Measurements from ENCODE around the gene PYGL.

Gene PYGL

GRCh38 chr14:50954811-50955372 lies 10.6 kb upstream of the PYGL start:
- no peaks in the 10 kb centered on the region for H3K9me3 ChIP-seq (ENCODE audit: control extremely low read depth in 1 of 5, control insufficient read depth in 4 of 5, insufficient read depth in 2 of 5, low read depth in 1 of 5, low read length in 4 of 5)
- H3K27me3 ChIP-seq (replicated peaks in 2 of 5; ENCODE audit: control insufficient read depth in 4 of 5, insufficient read depth in 5 of 5, low read length in 4 of 5), result no peaks in the 10 kb centered on the region
- CTCF ChIA-PET, result interaction anchor here (0.8 to 4.8 kb wide), 7 partner anchors 9 to 263 kb away, joined by 3 to 20 read pairs (median 4); partner anchors contain the start of gene PYGL
- POLR2A ChIA-PET, result no interaction called here
- no CpG with 5 or more reads among the region's 1 CpG for WGBS (ENCODE audit: insufficient coverage)
- peak; percentile 49 to 71 (median 67) for DNase-seq
- H3K36me3 ChIP-seq (ENCODE audit: control insufficient read depth in 4 of 4, insufficient read depth in 4 of 4, low read length in 3 of 4), result no peaks in the 10 kb centered on the region
- no peak overlapping the region for H3K4me3 ChIP-seq (ENCODE audit: control insufficient read depth in 1 of 7, extremely low read depth in 1 of 7, insufficient read depth in 4 of 7, low read depth in 2 of 7, low read length in 6 of 7)
- peaks cover 0 to 10% (median 4%) of the 10 kb centered on the region in 4 experiments for H3K4me1 ChIP-seq (ENCODE audit: control extremely low read depth in 1 of 4, control insufficient read depth in 4 of 4, insufficient read depth in 4 of 4, low read length in 3 of 4)
- H3K27ac ChIP-seq (ENCODE audit: insufficient read depth in 1 of 2, low read depth in 1 of 2, low read length in 2 of 2, poor library complexity in 1 of 2, severe bottlenecking in 2 of 2), result no peak overlapping the region

- ChIA-PET CTCF (interaction anchor here (0.6 to 4.8 kb wide), 5 partner anchors 9 to 269 kb away, joined by 3 to 20 read pairs (median 5); partner anchors contain the start of gene PYGL), POLR2A (no interaction called here)
- Histone ChIP-seq H3K9me3 (ENCODE audit: control extremely low read depth in 1 of 5, control insufficient read depth in 4 of 5, insufficient read depth in 2 of 5, low read depth in 1 of 5, low read length in 4 of 5) (no peaks in the 10 kb centered on the region), H3K27me3 (replicated peaks in 2 of 5; ENCODE audit: control insufficient read depth in 4 of 5, insufficient read depth in 5 of 5, low read length in 4 of 5) (no peaks in the 10 kb centered on the region), H3K27ac (ENCODE audit: insufficient read depth in 1 of 2, low read depth in 1 of 2, low read length in 2 of 2, poor library complexity in 1 of 2, severe bottlenecking in 2 of 2) (no peak overlapping the region), H3K4me3 (ENCODE audit: control insufficient read depth in 1 of 7, extremely low read depth in 1 of 7, insufficient read depth in 4 of 7, low read depth in 2 of 7, low read length in 6 of 7) (no peak overlapping the region), H3K4me1 (ENCODE audit: control extremely low read depth in 1 of 4, control insufficient read depth in 4 of 4, insufficient read depth in 4 of 4, low read length in 3 of 4) (peaks cover 0 to 10% (median 4%) of the 10 kb centered on the region in 4 experiments), H3K36me3 (ENCODE audit: control insufficient read depth in 4 of 4, insufficient read depth in 4 of 4, low read length in 3 of 4) (no peaks in the 10 kb centered on the region)
- 100% methylated on average over 1 of the region's 1 CpG for WGBS (ENCODE audit: insufficient coverage)
- DNase-seq, result no peak
Observed at GRCh38 chr14:50953502-50953901, 9.2 kb upstream of the PYGL start.

- Histone ChIP-seq H3K4me3 (ENCODE audit: control insufficient read depth in 1 of 7, extremely low read depth in 1 of 7, insufficient read depth in 4 of 7, low read depth in 2 of 7, low read length in 6 of 7) (no peak overlapping the region), H3K36me3 (ENCODE audit: control insufficient read depth in 4 of 4, insufficient read depth in 4 of 4, low read length in 3 of 4) (peaks cover 0 to 2% (median 0%) of the 10 kb centered on the region in 4 experiments), H3K27me3 (replicated peaks in 2 of 5; ENCODE audit: control insufficient read depth in 4 of 5, insufficient read depth in 5 of 5, low read length in 4 of 5) (no peaks in the 10 kb centered on the region), H3K27ac (ENCODE audit: insufficient read depth in 1 of 2, low read depth in 1 of 2, low read length in 2 of 2, poor library complexity in 1 of 2, severe bottlenecking in 2 of 2) (no peak overlapping the region), H3K9me3 (ENCODE audit: control extremely low read depth in 1 of 5, control insufficient read depth in 4 of 5, insufficient read depth in 2 of 5, low read depth in 1 of 5, low read length in 4 of 5) (no peaks in the 10 kb centered on the region), H3K4me1 (ENCODE audit: control extremely low read depth in 1 of 4, control insufficient read depth in 4 of 4, insufficient read depth in 4 of 4, low read length in 3 of 4) (peaks cover 0 to 7% (median 4%) of the 10 kb centered on the region in 4 experiments)
- POLR2A ChIA-PET, result no interaction called here
- no peak for DNase-seq
- CTCF ChIA-PET, result no interaction called here
- 100% methylated on average over 4 of the region's 6 CpGs for WGBS (ENCODE audit: insufficient coverage)
Observed at GRCh38 chr14:50951032-50951431, 6.7 kb upstream of the PYGL start.

- H3K27ac ChIP-seq (ENCODE audit: insufficient read depth in 1 of 2, low read depth in 1 of 2, low read length in 2 of 2, poor library complexity in 1 of 2, severe bottlenecking in 2 of 2), result no peak overlapping the region
- WGBS (ENCODE audit: insufficient coverage), result 100% methylated on average over 1 of the region's 2 CpGs
- CTCF ChIA-PET, result interaction anchor here (0.6 to 2.0 kb wide), 4 partner anchors 13 to 270 kb away, joined by 3 to 5 read pairs (median 3); no protein-coding TSS in a partner anchor
- no peaks in the 10 kb centered on the region for H3K27me3 ChIP-seq (replicated peaks in 2 of 5; ENCODE audit: control insufficient read depth in 4 of 5, insufficient read depth in 5 of 5, low read length in 4 of 5)
- no peaks in the 10 kb centered on the region for H3K9me3 ChIP-seq (ENCODE audit: control extremely low read depth in 1 of 5, control insufficient read depth in 4 of 5, insufficient read depth in 2 of 5, low read depth in 1 of 5, low read length in 4 of 5)
- H3K4me3 ChIP-seq (ENCODE audit: control insufficient read depth in 1 of 7, extremely low read depth in 1 of 7, insufficient read depth in 4 of 7, low read depth in 2 of 7, low read length in 6 of 7), result no peak overlapping the region
- H3K36me3 ChIP-seq (ENCODE audit: control insufficient read depth in 4 of 4, insufficient read depth in 4 of 4, low read length in 3 of 4), result peaks cover 0 to 2% (median 0%) of the 10 kb centered on the region in 4 experiments
- peaks cover 0 to 19% (median 13%) of the 10 kb centered on the region in 4 experiments for H3K4me1 ChIP-seq (ENCODE audit: control extremely low read depth in 1 of 4, control insufficient read depth in 4 of 4, insufficient read depth in 4 of 4, low read length in 3 of 4)
- POLR2A ChIA-PET, result no interaction called here
- no peak for DNase-seq
Observed at GRCh38 chr14:50948205-50948604, 3.9 kb upstream of the PYGL start.

GRCh38 chr14:50947446-50947845 lies 3.2 kb upstream of the PYGL start:
- POLR2A ChIA-PET, result no interaction called here
- Histone ChIP-seq H3K36me3 (ENCODE audit: control insufficient read depth in 4 of 4, insufficient read depth in 4 of 4, low read length in 3 of 4) (peaks cover 0 to 2% (median 0%) of the 10 kb centered on the region in 4 experiments), H3K27me3 (replicated peaks in 2 of 5; ENCODE audit: control insufficient read depth in 4 of 5, insufficient read depth in 5 of 5, low read length in 4 of 5) (no peaks in the 10 kb centered on the region), H3K4me1 (ENCODE audit: control extremely low read depth in 1 of 4, control insufficient read depth in 4 of 4, insufficient read depth in 4 of 4, low read length in 3 of 4) (peaks cover 0 to 25% (median 18%) of the 10 kb centered on the region in 4 experiments), H3K9me3 (ENCODE audit: control extremely low read depth in 1 of 5, control insufficient read depth in 4 of 5, insufficient read depth in 2 of 5, low read depth in 1 of 5, low read length in 4 of 5) (no peaks in the 10 kb centered on the region), H3K4me3 (ENCODE audit: control insufficient read depth in 1 of 7, extremely low read depth in 1 of 7, insufficient read depth in 4 of 7, low read depth in 2 of 7, low read length in 6 of 7) (no peak overlapping the region), H3K27ac (ENCODE audit: insufficient read depth in 1 of 2, low read depth in 1 of 2, low read length in 2 of 2, poor library complexity in 1 of 2, severe bottlenecking in 2 of 2) (no peak overlapping the region)
- CTCF ChIA-PET, result interaction anchor here (0.9 kb wide), 1 partner anchor 12 kb away, joined by 3 read pairs; no protein-coding TSS in a partner anchor
- DNase-seq, result no peak
- 96% methylated on average over 4 of the region's 4 CpGs for WGBS (ENCODE audit: insufficient coverage)

GRCh38 chr14:50946234-50946935 lies 2.1 kb upstream of the PYGL start:
- ChIA-PET POLR2A (no interaction called here), CTCF (interaction anchor here (0.8 kb wide), 1 partner anchor 11 kb away, joined by 3 read pairs; no protein-coding TSS in a partner anchor)
- H3K4me1 ChIP-seq (ENCODE audit: control extremely low read depth in 1 of 4, control insufficient read depth in 4 of 4, insufficient read depth in 4 of 4, low read length in 3 of 4), result peaks cover 0 to 25% (median 18%) of the 10 kb centered on the region in 4 experiments
- no peak overlapping the region for H3K27ac ChIP-seq (ENCODE audit: insufficient read depth in 1 of 2, low read depth in 1 of 2, low read length in 2 of 2, poor library complexity in 1 of 2, severe bottlenecking in 2 of 2)
- H3K36me3 ChIP-seq (ENCODE audit: control insufficient read depth in 4 of 4, insufficient read depth in 4 of 4, low read length in 3 of 4), result peaks cover 0 to 7% (median 3%) of the 10 kb centered on the region in 4 experiments
- no peaks in the 10 kb centered on the region for H3K9me3 ChIP-seq (ENCODE audit: control extremely low read depth in 1 of 5, control insufficient read depth in 4 of 5, insufficient read depth in 2 of 5, low read depth in 1 of 5, low read length in 4 of 5)
- H3K4me3 ChIP-seq (ENCODE audit: control insufficient read depth in 1 of 7, extremely low read depth in 1 of 7, insufficient read depth in 4 of 7, low read depth in 2 of 7, low read length in 6 of 7), result no peak overlapping the region
- WGBS (ENCODE audit: insufficient coverage), result 100% methylated on average over 2 of the region's 5 CpGs
- no peak for DNase-seq
- H3K27me3 ChIP-seq (replicated peaks in 2 of 5; ENCODE audit: control insufficient read depth in 4 of 5, insufficient read depth in 5 of 5, low read length in 4 of 5), result no peaks in the 10 kb centered on the region
